Measurements from ENCODE around the gene FBLN2.

DNA sequence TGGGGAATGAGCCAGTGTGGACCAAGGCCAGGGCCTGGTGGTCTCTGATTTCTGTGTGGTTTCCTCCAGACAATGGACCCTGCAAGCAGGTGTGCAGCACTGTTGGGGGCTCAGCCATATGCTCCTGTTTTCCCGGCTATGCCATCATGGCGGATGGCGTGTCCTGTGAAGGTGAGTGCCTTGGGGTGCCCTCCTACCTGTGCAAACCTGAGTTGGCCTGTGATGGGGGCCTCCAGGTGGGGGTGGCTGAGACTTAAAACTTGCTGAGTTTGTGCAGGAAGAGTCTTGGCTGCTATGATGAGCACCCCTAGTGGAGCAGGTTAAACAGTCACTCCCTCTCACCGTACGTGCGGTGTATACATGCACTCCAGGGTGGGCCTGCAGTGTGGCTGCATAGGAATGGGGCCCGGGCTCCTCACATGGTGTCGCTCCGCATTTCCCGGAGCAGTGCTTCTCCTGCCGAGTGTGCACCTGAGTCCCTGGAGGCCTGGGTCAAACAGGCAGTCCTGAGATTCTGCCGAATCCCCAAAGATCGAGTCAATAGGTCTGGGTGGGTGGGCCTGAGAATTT, 70.8 kb downstream of the FBLN2 start:
- TF ChIP-seq EP300 (IDR thresholded peaks at IDR 0.05) (no peak), HDAC2 (IDR thresholded peaks at IDR 0.05) (no peak), JUN (IDR thresholded peaks at IDR 0.05) (no peak), BHLHE40 (IDR thresholded peaks at IDR 0.05; ENCODE audit: low read depth, low read length) (no peak), CEBPB (IDR thresholded peaks at IDR 0.05) (no peak), USF2 (IDR thresholded peaks at IDR 0.05) (no peak), RAD21 (conservative IDR thresholded peaks at IDR 0.05 in 1 of 2, IDR thresholded peaks at IDR 0.05 in 1 of 2) (no peak)
- TF ChIP-seq, protein P1, sequence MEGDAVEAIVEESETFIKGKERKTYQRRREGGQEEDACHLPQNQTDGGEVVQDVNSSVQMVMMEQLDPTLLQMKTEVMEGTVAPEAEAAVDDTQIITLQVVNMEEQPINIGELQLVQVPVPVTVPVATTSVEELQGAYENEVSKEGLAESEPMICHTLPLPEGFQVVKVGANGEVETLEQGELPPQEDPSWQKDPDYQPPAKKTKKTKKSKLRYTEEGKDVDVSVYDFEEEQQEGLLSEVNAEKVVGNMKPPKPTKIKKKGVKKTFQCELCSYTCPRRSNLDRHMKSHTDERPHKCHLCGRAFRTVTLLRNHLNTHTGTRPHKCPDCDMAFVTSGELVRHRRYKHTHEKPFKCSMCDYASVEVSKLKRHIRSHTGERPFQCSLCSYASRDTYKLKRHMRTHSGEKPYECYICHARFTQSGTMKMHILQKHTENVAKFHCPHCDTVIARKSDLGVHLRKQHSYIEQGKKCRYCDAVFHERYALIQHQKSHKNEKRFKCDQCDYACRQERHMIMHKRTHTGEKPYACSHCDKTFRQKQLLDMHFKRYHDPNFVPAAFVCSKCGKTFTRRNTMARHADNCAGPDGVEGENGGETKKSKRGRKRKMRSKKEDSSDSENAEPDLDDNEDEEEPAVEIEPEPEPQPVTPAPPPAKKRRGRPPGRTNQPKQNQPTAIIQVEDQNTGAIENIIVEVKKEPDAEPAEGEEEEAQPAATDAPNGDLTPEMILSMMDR (IDR thresholded peaks at IDR 0.05), result no peak
- TF ChIP-seq, protein P2, sequence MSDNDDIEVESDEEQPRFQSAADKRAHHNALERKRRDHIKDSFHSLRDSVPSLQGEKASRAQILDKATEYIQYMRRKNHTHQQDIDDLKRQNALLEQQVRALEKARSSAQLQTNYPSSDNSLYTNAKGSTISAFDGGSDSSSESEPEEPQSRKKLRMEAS (IDR thresholded peaks at IDR 0.05), result no peak

Data from A549 (cell line).